Measurements from ENCODE around the gene MAN1C1. TPM values are rescaled to one million over a fixed set of nuclear protein-coding genes. Genes with fewer than 3 reads are reported as not detected.

MAN1C1 gene
- total RNA-seq, 1 experiment from 2014 or later = 1.2 TPM

DNA sequence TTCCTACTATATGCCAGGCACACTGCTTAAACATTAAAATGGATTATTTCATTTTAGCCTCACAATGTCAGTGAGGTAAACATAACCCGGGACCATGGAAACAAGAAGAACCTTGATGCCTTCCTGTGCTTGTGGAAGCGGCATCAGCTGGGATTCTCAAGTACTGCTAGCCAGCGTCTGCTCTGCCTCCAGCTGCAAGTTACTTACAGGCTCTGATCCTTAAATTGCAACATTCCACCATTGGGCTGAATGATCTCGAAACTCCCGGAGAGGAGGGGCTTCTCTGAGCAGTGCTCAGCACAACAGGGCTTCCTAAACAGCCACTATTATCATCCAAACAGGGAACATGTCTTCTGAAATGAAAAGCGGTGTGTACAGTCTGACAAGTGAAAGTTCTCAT is 6.7 kb upstream of the MAN1C1 start:
- no TSS peak for BruUV-seq (replicated peaks)
- DNase-seq (ENCODE audit: low read depth, low spot score) (no peak), ATAC-seq (no peak)
- no peaks in the 10 kb centered on the region for H3K36me3 ChIP-seq (ENCODE audit: control insufficient read depth in 1 of 2, insufficient read depth in 2 of 2, low read length in 2 of 2)
- peaks cover 11% of the 10 kb centered on the region; the same call in 1 of the 2 replicates for H3K27me3 ChIP-seq (ENCODE audit: insufficient read depth, low read length)
- H4K20me1 ChIP-seq (ENCODE audit: insufficient read depth) = no peaks in the 10 kb centered on the region
- no peak overlapping the region for H3K9ac ChIP-seq (ENCODE audit: low read length)
- no peaks in the 10 kb centered on the region for H3K79me2 ChIP-seq (ENCODE audit: insufficient read depth, low read length)
- ChIA-PET RAD21 (ENCODE audit: low non-redundant PET in 1 of 2, low total read pairs in 2 of 2, uncharacterized antibody in 2 of 2, unreplicated experiment in 2 of 2) (no interaction called here), CTCF (interaction anchor here (1.0 to 1.1 kb wide), 2 partner anchors 85 to 188 kb away, joined by 3 to 4 read pairs; no protein-coding TSS in a partner anchor), POLR2A (no interaction called here)
- peaks cover 0 to 9% of the 10 kb centered on the region in 2 experiments; a peak in 2 of 4 replicates for H3K4me1 ChIP-seq (ENCODE audit: control insufficient read depth in 1 of 2, insufficient read depth in 2 of 2, low read length in 2 of 2)
- TF ChIP-seq SP1 (IDR thresholded peaks at IDR 0.05; ENCODE audit: low read depth) (no peak), ELF1 (IDR thresholded peaks at IDR 0.05; ENCODE audit: borderline replicate concordance, low read depth) (no peak), EZH2 (IDR thresholded peaks at IDR 0.05) (no peak), FOSL1 (IDR thresholded peaks at IDR 0.05; ENCODE audit: low read depth) (no peak)
- H3K9me2 ChIP-seq (ENCODE audit: insufficient read depth) = no peaks in the 10 kb centered on the region
- no peak overlapping the region for H3K4me2 ChIP-seq (ENCODE audit: low read length)
- H3K9me3 ChIP-seq (ENCODE audit: control insufficient read depth in 1 of 2, insufficient read depth in 1 of 2, low read depth in 1 of 2, low read length in 2 of 2) = no peaks in the 10 kb centered on the region
- intact Hi-C loops (cut with micrococcal nuclease) = loop anchor here (2.0 kb wide), 1 partner anchor 41 kb away; no protein-coding TSS in a partner anchor
- no peak overlapping the region for H3K27ac ChIP-seq (ENCODE audit: low read depth, low read length)
- no peak overlapping the region for H3K4me3 ChIP-seq (replicated peaks in 1 of 2; ENCODE audit: low read depth in 1 of 2, low read length in 2 of 2)
- H2AFZ ChIP-seq (ENCODE audit: low read depth, low read length, poor library complexity, severe bottlenecking) = no peak overlapping the region

DNA sequence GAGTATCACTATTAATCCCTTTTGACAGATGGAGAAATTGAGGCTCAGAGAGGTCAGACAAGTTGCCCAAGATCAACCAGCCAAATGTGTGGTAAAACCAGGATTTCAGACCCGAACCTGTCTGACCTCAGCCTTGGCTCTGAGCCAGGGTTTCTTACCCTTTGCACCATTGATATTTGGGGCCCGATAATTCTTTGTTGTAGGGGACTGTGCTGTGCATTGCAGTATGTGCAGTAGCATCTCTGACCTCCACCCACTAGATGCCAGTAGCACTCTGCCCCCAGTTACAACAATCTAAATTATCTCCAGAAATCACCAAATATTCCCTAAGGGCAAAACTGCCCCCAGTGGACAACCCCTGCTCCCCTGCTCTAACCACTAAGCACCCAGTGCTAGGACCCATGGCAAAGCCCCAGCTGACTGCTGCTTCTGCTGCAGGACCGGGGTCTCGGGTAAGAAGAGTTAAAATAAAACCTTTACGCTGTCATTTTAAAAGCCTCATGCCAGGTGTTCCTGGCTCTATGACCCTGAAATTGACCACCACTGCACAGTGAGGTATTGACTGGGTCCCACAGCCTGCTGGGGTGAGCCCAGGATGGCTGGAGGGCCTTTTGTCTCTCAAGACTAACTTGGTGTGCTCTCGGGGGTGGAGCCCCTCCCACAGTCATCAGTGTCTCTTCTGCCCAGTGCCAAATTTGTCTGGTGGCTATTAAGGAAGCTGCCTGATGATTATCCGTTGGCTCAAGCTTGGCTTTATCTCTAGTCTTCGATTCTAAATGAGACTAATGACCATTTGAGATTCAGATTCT is 5.6 kb upstream of the MAN1C1 start:
- ChIA-PET RAD21 (ENCODE audit: low non-redundant PET in 1 of 2, low total read pairs in 2 of 2, uncharacterized antibody in 2 of 2, unreplicated experiment in 2 of 2) (no interaction called here), CTCF (interaction anchor here (1.1 kb wide), 1 partner anchor 187 kb away, joined by 4 read pairs; no protein-coding TSS in a partner anchor), POLR2A (no interaction called here)
- no peak overlapping the region for H3K4me3 ChIP-seq (replicated peaks in 1 of 2; ENCODE audit: low read depth in 1 of 2, low read length in 2 of 2)
- H3K36me3 ChIP-seq (ENCODE audit: control insufficient read depth in 1 of 2, insufficient read depth in 2 of 2, low read length in 2 of 2) = no peaks in the 10 kb centered on the region
- no peaks in the 10 kb centered on the region for H3K79me2 ChIP-seq (ENCODE audit: insufficient read depth, low read length)
- intact Hi-C loops (cut with micrococcal nuclease) = no loop called here
- H3K9me2 ChIP-seq (ENCODE audit: insufficient read depth) = no peaks in the 10 kb centered on the region
- no peak overlapping the region for H3K4me2 ChIP-seq (ENCODE audit: low read length)
- no peaks in the 10 kb centered on the region for H4K20me1 ChIP-seq (ENCODE audit: insufficient read depth)
- no peak overlapping the region for H3K27ac ChIP-seq (ENCODE audit: low read depth, low read length)
- peak; percentile 21 for DNase-seq (ENCODE audit: low read depth, low spot score)
- H3K4me1 ChIP-seq (ENCODE audit: control insufficient read depth in 1 of 2, insufficient read depth in 2 of 2, low read length in 2 of 2) = peaks cover 5 to 15% of the 10 kb centered on the region in 2 experiments; a peak in 3 of 4 replicates
- peak; percentile 63 for ATAC-seq
- H2AFZ ChIP-seq (ENCODE audit: low read depth, low read length, poor library complexity, severe bottlenecking) = no peak overlapping the region
- peaks cover 11% of the 10 kb centered on the region; the same call in 1 of the 2 replicates for H3K27me3 ChIP-seq (ENCODE audit: insufficient read depth, low read length)
- TF ChIP-seq, protein P1, sequence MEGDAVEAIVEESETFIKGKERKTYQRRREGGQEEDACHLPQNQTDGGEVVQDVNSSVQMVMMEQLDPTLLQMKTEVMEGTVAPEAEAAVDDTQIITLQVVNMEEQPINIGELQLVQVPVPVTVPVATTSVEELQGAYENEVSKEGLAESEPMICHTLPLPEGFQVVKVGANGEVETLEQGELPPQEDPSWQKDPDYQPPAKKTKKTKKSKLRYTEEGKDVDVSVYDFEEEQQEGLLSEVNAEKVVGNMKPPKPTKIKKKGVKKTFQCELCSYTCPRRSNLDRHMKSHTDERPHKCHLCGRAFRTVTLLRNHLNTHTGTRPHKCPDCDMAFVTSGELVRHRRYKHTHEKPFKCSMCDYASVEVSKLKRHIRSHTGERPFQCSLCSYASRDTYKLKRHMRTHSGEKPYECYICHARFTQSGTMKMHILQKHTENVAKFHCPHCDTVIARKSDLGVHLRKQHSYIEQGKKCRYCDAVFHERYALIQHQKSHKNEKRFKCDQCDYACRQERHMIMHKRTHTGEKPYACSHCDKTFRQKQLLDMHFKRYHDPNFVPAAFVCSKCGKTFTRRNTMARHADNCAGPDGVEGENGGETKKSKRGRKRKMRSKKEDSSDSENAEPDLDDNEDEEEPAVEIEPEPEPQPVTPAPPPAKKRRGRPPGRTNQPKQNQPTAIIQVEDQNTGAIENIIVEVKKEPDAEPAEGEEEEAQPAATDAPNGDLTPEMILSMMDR (IDR thresholded peaks at IDR 0.05 in 2 of 3, conservative IDR thresholded peaks at IDR 0.05 in 1 of 3; ENCODE audit: borderline replicate concordance in 1 of 3, insufficient read depth in 1 of 3, low read depth in 2 of 3, low read length in 2 of 3) = peak in 2 of 3 experiments; percentile 36 to 44; a peak in 1 of 6 replicates
- TF ChIP-seq RAD21 (IDR thresholded peaks at IDR 0.05; ENCODE audit: low read depth) (peak; percentile 49), POLR2A (IDR thresholded peaks at IDR 0.05; ENCODE audit: borderline replicate concordance, extremely low read depth, insufficient read depth, insufficient read length) (no peak), CBX3 (IDR thresholded peaks at IDR 0.05; ENCODE audit: low read depth) (no peak)
- TF ChIP-seq, protein P2, sequence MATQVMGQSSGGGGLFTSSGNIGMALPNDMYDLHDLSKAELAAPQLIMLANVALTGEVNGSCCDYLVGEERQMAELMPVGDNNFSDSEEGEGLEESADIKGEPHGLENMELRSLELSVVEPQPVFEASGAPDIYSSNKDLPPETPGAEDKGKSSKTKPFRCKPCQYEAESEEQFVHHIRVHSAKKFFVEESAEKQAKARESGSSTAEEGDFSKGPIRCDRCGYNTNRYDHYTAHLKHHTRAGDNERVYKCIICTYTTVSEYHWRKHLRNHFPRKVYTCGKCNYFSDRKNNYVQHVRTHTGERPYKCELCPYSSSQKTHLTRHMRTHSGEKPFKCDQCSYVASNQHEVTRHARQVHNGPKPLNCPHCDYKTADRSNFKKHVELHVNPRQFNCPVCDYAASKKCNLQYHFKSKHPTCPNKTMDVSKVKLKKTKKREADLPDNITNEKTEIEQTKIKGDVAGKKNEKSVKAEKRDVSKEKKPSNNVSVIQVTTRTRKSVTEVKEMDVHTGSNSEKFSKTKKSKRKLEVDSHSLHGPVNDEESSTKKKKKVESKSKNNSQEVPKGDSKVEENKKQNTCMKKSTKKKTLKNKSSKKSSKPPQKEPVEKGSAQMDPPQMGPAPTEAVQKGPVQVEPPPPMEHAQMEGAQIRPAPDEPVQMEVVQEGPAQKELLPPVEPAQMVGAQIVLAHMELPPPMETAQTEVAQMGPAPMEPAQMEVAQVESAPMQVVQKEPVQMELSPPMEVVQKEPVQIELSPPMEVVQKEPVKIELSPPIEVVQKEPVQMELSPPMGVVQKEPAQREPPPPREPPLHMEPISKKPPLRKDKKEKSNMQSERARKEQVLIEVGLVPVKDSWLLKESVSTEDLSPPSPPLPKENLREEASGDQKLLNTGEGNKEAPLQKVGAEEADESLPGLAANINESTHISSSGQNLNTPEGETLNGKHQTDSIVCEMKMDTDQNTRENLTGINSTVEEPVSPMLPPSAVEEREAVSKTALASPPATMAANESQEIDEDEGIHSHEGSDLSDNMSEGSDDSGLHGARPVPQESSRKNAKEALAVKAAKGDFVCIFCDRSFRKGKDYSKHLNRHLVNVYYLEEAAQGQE (IDR thresholded peaks at IDR 0.05; ENCODE audit: low read depth) = no peak
- no peaks in the 10 kb centered on the region for H3K9me3 ChIP-seq (ENCODE audit: control insufficient read depth in 1 of 2, insufficient read depth in 1 of 2, low read depth in 1 of 2, low read length in 2 of 2)
- no peak overlapping the region for H3K9ac ChIP-seq (ENCODE audit: low read length)
- BruUV-seq (replicated peaks) = no TSS peak

All from HCT116 (cell line).